CD4-positive, alpha-beta T cell treated with Interleukin-17A for 1 hour (primary cell): ENCODE measurements around the gene CCDC30.
A peak's percentile ranks its signal among the peaks of the same experiment; 100 is the strongest.

Source experiments
- DNase-seq: peaks from one replicate; pipeline ENCODE4 v3.0.0-alpha.2; 2020

Gene CCDC30

GRCh38 chr1:42462828-42463763 is at the start of gene CCDC30:
TSS of gene CCDC30 (plus strand) at chr1:42463286. CDS start at chr1:42480552, 17,266 bp downstream.
- DNase-seq: peak; percentile 99

GRCh38 chr1:42414551-42415496 is 48.3 kb upstream of the CCDC30 start:
- DNase-seq: no peak

DNA sequence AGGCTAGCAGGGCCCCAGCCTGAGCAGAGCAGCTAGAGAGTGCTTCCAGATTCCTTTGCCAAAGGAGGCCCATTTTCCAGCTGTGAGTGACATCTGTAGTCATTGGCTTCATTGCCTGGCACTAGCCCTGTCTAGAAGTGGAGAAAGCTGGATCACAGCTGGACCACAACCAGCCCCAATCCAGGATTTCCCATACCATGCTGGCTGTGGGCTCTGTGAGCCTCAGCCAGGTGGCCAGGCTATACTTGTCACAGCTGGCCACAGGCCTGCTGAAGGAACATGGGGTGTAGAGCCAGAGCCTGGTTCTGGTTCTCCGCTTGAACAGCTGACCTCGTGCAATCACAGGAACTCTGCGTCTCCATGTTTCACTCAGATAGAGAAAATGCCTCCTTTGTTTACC is 45.9 kb upstream of the CCDC30 start:
- no peak for DNase-seq

DNA sequence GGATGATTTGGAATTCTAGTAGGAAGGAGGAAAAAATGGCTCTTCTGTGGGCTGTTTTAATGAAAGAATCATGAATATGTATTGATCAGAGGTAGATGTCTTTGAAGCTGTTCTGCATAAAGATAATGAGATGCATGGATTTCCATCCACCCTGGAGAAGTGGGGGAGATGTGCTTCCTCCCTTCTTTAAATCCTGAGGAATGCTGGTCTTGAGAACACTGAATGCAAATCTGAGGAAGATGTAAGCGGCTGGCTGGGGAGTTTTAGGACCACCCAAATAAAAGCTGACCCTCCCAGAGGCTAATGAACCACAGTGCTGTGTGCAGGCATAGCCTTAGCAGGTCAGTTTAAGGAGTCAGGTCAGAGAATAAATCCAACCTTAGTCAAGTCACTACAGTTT is 44.6 kb upstream of the CCDC30 start:
- DNase-seq: no peak

GRCh38 chr1:42419126-42419821 is 43.8 kb upstream of the CCDC30 start:
- no peak for DNase-seq

GRCh38 chr1:42420121-42420520 is 43.0 kb upstream of the CCDC30 start:
- no peak for DNase-seq

GRCh38 chr1:42420911-42421585 is 42.0 kb upstream of the CCDC30 start:
- no peak for DNase-seq

GRCh38 chr1:42422737-42423136 is 40.3 kb upstream of the CCDC30 start:
- DNase-seq: no peak

DNA sequence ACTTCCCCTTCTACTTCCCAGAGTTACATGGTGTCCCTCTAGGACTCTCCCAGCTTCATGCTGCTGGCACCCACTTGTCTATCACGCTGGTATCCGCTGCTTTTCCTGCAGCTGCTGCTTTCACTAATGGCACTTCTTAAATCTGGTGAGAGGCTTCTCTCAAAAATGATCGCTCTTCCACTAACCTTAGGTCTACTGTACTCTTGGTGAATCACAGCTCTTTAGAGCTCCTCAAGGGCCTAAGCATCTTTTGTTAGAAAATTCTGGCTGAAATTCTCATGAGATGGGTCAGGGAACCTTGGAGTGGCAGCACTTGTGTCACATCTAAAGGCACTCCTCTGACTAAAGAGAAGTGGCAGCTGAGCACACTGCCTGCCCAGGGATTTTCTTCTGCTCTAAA is 39.4 kb upstream of the CCDC30 start:
- DNase-seq: no peak

DNA sequence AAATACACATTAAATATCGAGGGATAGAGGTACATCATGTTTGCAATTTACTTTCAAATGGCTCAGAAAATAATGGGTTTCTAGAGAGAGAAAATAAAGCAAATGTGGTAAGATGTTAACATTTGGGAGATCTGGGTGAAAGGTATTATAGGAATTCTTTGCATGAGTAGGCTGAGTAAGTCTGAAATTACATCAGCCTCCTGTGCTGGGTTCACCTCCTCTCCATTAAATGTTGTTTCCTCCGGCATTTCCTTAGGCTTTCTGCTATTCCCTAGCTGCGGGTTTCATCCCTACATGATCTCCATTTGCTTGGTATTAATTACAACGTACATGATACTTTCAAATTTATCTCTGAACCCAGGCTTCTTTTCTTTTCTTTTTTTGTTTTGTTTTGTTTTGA is 38.9 kb upstream of the CCDC30 start:
- DNase-seq: no peak

- DNase-seq: no peak
These were observed 35.8 kb upstream of the CCDC30 start for GRCh38 chr1:42427240-42427639.

DNA sequence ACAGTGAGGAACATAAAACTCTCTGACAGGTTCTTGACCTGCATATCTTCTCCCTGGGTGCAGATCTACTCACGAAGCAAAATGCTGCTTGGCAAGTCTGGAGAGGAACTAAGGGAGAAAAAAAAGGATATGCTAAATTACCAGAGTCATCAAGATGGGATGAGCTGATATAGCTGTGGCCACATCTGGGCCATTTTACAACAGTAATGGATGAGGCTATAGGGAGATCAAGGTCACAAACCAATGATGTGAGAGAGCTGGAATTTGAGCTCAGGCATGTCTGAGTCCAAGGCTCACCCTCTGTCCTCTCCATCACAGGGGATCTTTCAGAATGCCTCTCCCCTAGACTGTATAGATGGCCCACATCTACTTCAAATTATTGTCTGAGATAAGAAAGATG is 33.5 kb upstream of the CCDC30 start:
- no peak for DNase-seq

- no peak for DNase-seq
These were observed 32.6 kb upstream of the CCDC30 start for GRCh38 chr1:42430286-42431135.

DNA sequence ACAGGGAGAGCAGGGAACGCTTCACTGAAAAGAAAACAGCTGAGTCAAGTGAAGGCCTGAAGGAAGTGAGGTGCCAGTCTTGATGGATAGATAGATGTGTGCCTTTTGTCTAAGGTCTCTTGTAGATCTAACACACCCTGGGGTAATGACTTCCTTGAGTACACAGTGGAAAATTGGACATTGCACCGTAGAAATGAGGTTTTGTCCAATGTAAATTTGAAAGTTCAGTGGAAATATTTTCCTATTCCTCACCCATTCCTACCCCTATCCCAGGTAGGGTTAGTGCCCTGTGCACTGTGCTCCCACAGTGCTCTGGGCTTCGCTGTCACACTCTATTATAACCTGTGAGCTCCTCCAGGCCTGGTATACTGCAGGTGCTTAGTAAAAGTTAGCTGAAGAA is 31.6 kb upstream of the CCDC30 start:
- no peak for DNase-seq

GRCh38 chr1:42432714-42433113 is 30.4 kb upstream of the CCDC30 start:
- DNase-seq: no peak

GRCh38 chr1:42433369-42433768 is 29.7 kb upstream of the CCDC30 start:
- no peak for DNase-seq

- no peak for DNase-seq
These were observed 28.7 kb upstream of the CCDC30 start for GRCh38 chr1:42434340-42434739.

GRCh38 chr1:42439940-42440339 is 23.1 kb upstream of the CCDC30 start:
- no peak for DNase-seq

GRCh38 chr1:42442662-42443061 is 20.4 kb upstream of the CCDC30 start:
- no peak for DNase-seq

DNA sequence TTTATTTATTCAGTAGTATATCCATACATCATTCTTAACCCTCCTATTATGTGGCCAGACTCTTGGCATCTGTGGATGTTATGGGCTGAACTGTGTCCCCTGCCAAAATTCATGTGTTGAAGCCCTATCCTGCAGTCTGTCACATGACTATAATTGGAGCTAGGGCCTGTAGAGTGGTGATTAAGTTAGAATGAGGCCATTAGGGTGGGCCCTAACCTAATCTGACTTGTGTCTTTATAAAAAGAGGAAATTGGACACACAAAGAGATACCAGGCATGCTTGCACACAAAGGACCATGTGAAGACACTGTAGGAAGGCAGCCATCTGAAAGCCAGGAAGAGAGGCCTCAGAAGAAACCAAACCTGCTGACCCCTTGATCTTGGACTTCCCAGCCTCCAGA is 13.8 kb upstream of the CCDC30 start:
- no peak for DNase-seq

- DNase-seq: no peak
These were observed 13.0 kb upstream of the CCDC30 start for GRCh38 chr1:42450061-42450460.
